ENCODE data around the gene BICD1. TPM values are rescaled to one million over a fixed set of nuclear protein-coding genes. Genes with fewer than 3 reads are reported as not detected.

Gene BICD1
- total and polyA plus RNA-seq, 2 donors (not counting 3 experiments of a cell fraction or from before 2014, with no cell fraction given): 12.2 to 51.0 TPM

DNA sequence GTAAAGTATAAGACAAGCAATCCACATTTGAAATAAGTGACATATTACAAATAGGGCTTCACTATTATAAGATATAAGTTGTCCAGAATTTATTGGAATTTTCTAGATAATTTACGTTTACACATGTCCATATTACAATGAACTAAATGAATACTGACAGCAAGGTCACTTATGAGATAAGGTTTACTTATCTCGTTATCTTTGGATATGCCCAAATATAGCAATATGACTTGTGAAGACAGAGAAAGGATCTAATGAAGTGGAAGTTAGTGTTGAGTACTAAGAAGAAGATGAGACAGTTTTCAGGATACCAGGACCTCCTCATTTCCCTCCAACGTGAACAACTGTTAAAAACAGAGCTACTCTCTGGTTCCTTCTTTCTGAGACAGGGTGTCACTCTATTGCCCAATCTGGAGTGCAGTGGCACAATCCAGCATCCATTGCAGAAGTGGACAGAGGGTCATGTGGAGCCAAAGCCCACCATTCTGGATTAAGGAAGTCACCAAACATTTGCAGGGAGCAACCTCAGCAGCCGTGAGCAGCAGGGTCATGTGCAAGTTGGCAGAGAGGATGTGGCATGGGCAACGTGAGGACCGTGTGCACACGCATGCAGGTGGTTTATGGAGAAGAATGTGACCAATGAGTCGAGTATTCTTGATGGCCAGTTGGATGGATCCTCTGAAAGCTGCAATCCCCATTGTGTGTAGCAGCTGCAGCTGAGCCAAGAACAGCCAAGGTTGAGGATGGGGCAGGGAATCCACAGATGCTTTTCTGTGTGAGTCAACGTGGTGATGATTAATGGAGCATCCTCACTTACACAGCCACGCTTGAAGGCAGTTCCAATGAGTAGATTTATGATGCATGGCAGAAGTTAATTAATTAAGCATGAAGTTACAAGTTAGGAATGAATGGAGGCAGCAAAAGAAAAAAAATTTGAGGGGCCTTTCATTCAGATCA lies 111.0 kb downstream of the BICD1 start:
- dilution Hi-C loops (cut with MboI; ENCODE audit: extremely low pct_ligation_motif_present, low sequenced_read_pairs): no loop called here
- Histone ChIP-seq H4K20me1 (replicated peaks; ENCODE audit: control insufficient read depth, extremely low read depth, insufficient read depth, low read length) (no peaks in the 10 kb centered on the region), H3K36me3 (ENCODE audit: control insufficient read depth in 2 of 2, extremely low read depth in 1 of 2, insufficient read depth in 2 of 2, low read length in 2 of 2) (peaks cover 4 to 7% of the 10 kb centered on the region in 2 experiments), H3K4me1 (ENCODE audit: control insufficient read depth, extremely low read depth, insufficient read depth, low read length) (no peaks in the 10 kb centered on the region), H2AFZ (ENCODE audit: low read depth, low read length) (no peak overlapping the region), H3K27ac (ENCODE audit: insufficient read depth, low read depth, low read length) (no peak overlapping the region), H3K4me3 (replicated peaks in 1 of 3; ENCODE audit: insufficient read depth in 1 of 3, low read depth in 1 of 3, low read length in 3 of 3) (no peak overlapping the region), H3K9me1 (replicated peaks; ENCODE audit: control insufficient read depth, extremely low read depth, insufficient read depth, low read length) (no peaks in the 10 kb centered on the region), H3K9ac (replicated peaks; ENCODE audit: extremely low read depth, insufficient read depth, low read length) (no peak overlapping the region), H3K9me3 (replicated peaks; ENCODE audit: control insufficient read depth, insufficient read depth, low read length) (no peaks in the 10 kb centered on the region), H3K79me2 (ENCODE audit: control insufficient read depth, insufficient read depth, low read length) (no peaks in the 10 kb centered on the region), H3K27me3 (ENCODE audit: control insufficient read depth in 2 of 2, insufficient read depth in 2 of 2, low read length in 2 of 2) (no peaks in the 10 kb centered on the region), H3K4me2 (ENCODE audit: insufficient read depth, low read length) (no peak overlapping the region)
- DNase-seq (ENCODE audit: low read depth, low spot score): no peak
- no TSS peak for BruUV-seq (replicated peaks)
- ChIA-PET CTCF (interaction anchor here (0.6 to 1.4 kb wide), 3 partner anchors 22 to 157 kb away, joined by 3 read pairs; no protein-coding TSS in a partner anchor), POLR2A (no interaction called here)
- FAIRE-seq: no peak
- TF ChIP-seq MYC (IDR thresholded peaks at IDR 0.05; ENCODE audit: low read depth, low read length) (no peak), POLR2A (IDR thresholded peaks at IDR 0.05; ENCODE audit: low read depth, low read length) (no peak), FOS (IDR thresholded peaks at IDR 0.05; ENCODE audit: borderline replicate concordance, insufficient read depth, low read length) (no peak), EZH2 (IDR thresholded peaks at IDR 0.05; ENCODE audit: borderline replicate concordance, low read depth, low read length, severe bottlenecking) (no peak), POLR2AphosphoS5 (IDR thresholded peaks at IDR 0.05; ENCODE audit: insufficient read depth, low read depth, low read length) (no peak), GATA2 (IDR thresholded peaks at IDR 0.05; ENCODE audit: insufficient read depth, insufficient read length, low read depth, low read length) (no peak), JUN (IDR thresholded peaks at IDR 0.05; ENCODE audit: borderline replicate concordance, insufficient read depth, insufficient read length, low read depth) (no peak)
- TF ChIP-seq, protein P1, sequence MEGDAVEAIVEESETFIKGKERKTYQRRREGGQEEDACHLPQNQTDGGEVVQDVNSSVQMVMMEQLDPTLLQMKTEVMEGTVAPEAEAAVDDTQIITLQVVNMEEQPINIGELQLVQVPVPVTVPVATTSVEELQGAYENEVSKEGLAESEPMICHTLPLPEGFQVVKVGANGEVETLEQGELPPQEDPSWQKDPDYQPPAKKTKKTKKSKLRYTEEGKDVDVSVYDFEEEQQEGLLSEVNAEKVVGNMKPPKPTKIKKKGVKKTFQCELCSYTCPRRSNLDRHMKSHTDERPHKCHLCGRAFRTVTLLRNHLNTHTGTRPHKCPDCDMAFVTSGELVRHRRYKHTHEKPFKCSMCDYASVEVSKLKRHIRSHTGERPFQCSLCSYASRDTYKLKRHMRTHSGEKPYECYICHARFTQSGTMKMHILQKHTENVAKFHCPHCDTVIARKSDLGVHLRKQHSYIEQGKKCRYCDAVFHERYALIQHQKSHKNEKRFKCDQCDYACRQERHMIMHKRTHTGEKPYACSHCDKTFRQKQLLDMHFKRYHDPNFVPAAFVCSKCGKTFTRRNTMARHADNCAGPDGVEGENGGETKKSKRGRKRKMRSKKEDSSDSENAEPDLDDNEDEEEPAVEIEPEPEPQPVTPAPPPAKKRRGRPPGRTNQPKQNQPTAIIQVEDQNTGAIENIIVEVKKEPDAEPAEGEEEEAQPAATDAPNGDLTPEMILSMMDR (IDR thresholded peaks at IDR 0.05; ENCODE audit: extremely low read depth in 1 of 2, insufficient read depth in 1 of 2, low read depth in 1 of 2, low read length in 2 of 2): no peak
- TF ChIP-seq, protein P2, sequence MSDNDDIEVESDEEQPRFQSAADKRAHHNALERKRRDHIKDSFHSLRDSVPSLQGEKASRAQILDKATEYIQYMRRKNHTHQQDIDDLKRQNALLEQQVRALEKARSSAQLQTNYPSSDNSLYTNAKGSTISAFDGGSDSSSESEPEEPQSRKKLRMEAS (IDR thresholded peaks at IDR 0.05; ENCODE audit: insufficient read depth, insufficient read length): no peak
- intact Hi-C loops (cut with micrococcal nuclease): no loop called here
